GM12873 (cell line): Measurements from ENCODE around the gene KLHL42.

Source experiments
- CTCF ChIP-seq: IDR thresholded peaks from 2 replicates; pipeline ENCODE4 v1.5.1; 2012; ENCODE audit warnings: low read depth, mild to moderate bottlenecking, moderate library complexity, low read length, control low read depth; ENCODE audit not compliant: insufficient read depth; ENCODE audit errors: missing control alignments

Gene KLHL42

GRCh38 chr12:27840229-27840999, 60.4 kb downstream of the KLHL42 start:
- peak; percentile 8 for TF ChIP-seq CTCF

GRCh38 chr12:27841392-27841882, 61.4 kb downstream of the KLHL42 start:
- no peak for TF ChIP-seq CTCF

- no peak for TF ChIP-seq CTCF
Observed at GRCh38 chr12:27843714-27844245, 63.7 kb downstream of the KLHL42 start.

- no peak for TF ChIP-seq CTCF
Observed at GRCh38 chr12:27844366-27845090, 64.5 kb downstream of the KLHL42 start.

GRCh38 chr12:27845187-27845586, 65.2 kb downstream of the KLHL42 start:
- TF ChIP-seq CTCF, result no peak

- no peak for TF ChIP-seq CTCF
Observed at GRCh38 chr12:27851311-27851710, 71.3 kb downstream of the KLHL42 start.

GRCh38 chr12:27852117-27852516, 72.1 kb downstream of the KLHL42 start:
- TF ChIP-seq CTCF, result no peak
